IMR-90 (cell line): ENCODE results near the gene CAVIN2. TPM values are rescaled to one million over a fixed set of nuclear protein-coding genes. Genes with fewer than 3 reads are reported as not detected.
A peak's percentile ranks its signal among the peaks of the same experiment; 100 is the strongest.

Experiments used
- ATAC-seq: fragments of 200-7000 bp; cut with Tn5 transposase; 2 replicates; pipeline ENCODE4 v1.9.1; 2020; ENCODE audit warnings: low read depth, mild to moderate bottlenecking, moderate library complexity
- BruUV-seq: library from RNA; stranded (reverse); fragments of 400-500 nt; replicated peaks from 2 replicates; lab custom pipeline; 2021; lab: Mats Ljungman, UMichigan
- CTCF ChIA-PET: fragments of 300-600 bp; formaldehyde crosslinking; extraction: SDS; loops from one replicate; lab custom pipeline; 2021; ENCODE audit warnings: antibody characterized with exemption; lab: Yijun Ruan, JAX
- POLR2A ChIA-PET: fragments of 300-600 bp; sonication (Branson Sonifier 250); formaldehyde crosslinking; loops from one replicate; lab custom pipeline; 2022; ENCODE audit warnings: antibody characterized with exemption; ENCODE audit not compliant: unreplicated experiment; lab: Charles Lee
- DNase-seq: peaks from one replicate; pipeline ENCODE4 v3.0.0; 2013
- H2AFZ ChIP-seq: replicated peaks from 2 replicates; pipeline ENCODE3; 2013; ENCODE audit warnings: low read length, mild to moderate bottlenecking; ENCODE audit not compliant: poor library complexity
- H2AK5ac ChIP-seq: 2 replicates; pipeline ENCODE4 v1.6.1; 2013; ENCODE audit warnings: low read depth, low read length, inconsistent platforms
- H2AK9ac ChIP-seq: replicated peaks from 2 replicates; pipeline ENCODE3; 2013; ENCODE audit warnings: mild to moderate bottlenecking, low read depth, low read length, moderate library complexity; ENCODE audit not compliant: poor library complexity
- H2BK120ac ChIP-seq: 2 replicates; pipeline ENCODE4 v1.6.1; 2013; ENCODE audit warnings: low read depth, low read length, inconsistent platforms
- H2BK15ac ChIP-seq: 3 replicates; pipeline ENCODE4 v1.6.1; 2013; ENCODE audit warnings: low read depth, low read length, inconsistent platforms
- H2BK20ac ChIP-seq: 2 replicates; pipeline ENCODE4 v1.6.1; 2013; ENCODE audit warnings: low read depth, mild to moderate bottlenecking, inconsistent platforms, low read length, moderate library complexity
- H2BK5ac ChIP-seq: 2 replicates; pipeline ENCODE4 v1.6.1; 2013; ENCODE audit warnings: mild to moderate bottlenecking, low read depth, low read length, inconsistent platforms; ENCODE audit not compliant: poor library complexity, severe bottlenecking
- H3K14ac ChIP-seq: replicated peaks from 2 replicates; pipeline ENCODE4 v1.6.1; 2013; ENCODE audit warnings: low read depth, low read length, inconsistent platforms
- H3K18ac ChIP-seq: 2 replicates; pipeline ENCODE4 v1.6.1; 2013; ENCODE audit warnings: low read depth, low read length, control low read depth
- H3K23ac ChIP-seq: 2 replicates; pipeline ENCODE4 v1.6.1; 2013; ENCODE audit warnings: low read depth, low read length, inconsistent platforms
- H3K27ac ChIP-seq: 2 replicates; pipeline ENCODE4 v1.5.1; 2013; ENCODE audit warnings: mild to moderate bottlenecking, control low read depth, low read length; ENCODE audit not compliant: insufficient read depth
- H3K27me3 ChIP-seq: 2 replicates; pipeline ENCODE4 v1.6.1; 2013; ENCODE audit warnings: low read length; ENCODE audit not compliant: control insufficient read depth, insufficient read depth
- H3K36me3 ChIP-seq: 2 replicates; pipeline ENCODE4 v1.6.1; 2013; ENCODE audit warnings: low read length, mixed read lengths; ENCODE audit not compliant: control insufficient read depth, insufficient read depth
- H3K4ac ChIP-seq: 2 replicates; pipeline ENCODE4 v1.6.1; 2013; ENCODE audit warnings: low read depth, low read length, inconsistent platforms
- H3K4me1 ChIP-seq: 2 replicates; pipeline ENCODE4 v1.6.1; 2013; ENCODE audit warnings: low read length, mixed read lengths; ENCODE audit not compliant: control insufficient read depth, insufficient read depth
- H3K4me2 ChIP-seq: 2 replicates; pipeline ENCODE4 v1.6.1; 2013; ENCODE audit warnings: low read depth, mild to moderate bottlenecking, control low read depth, low read length, moderate library complexity
- H3K4me3 ChIP-seq: 2 replicates; pipeline ENCODE4 v1.5.1; 2013; ENCODE audit warnings: low read depth, mild to moderate bottlenecking, control low read depth, low read length, moderate library complexity; ENCODE audit not compliant: insufficient read depth
- H3K56ac ChIP-seq: 2 replicates; pipeline ENCODE4 v1.6.1; 2013; ENCODE audit warnings: low read length, inconsistent platforms; ENCODE audit not compliant: insufficient read depth; ENCODE audit errors: extremely low read depth
- H3K79me1 ChIP-seq, 2 experiments: 2 replicates each; pipeline ENCODE4 v1.6.1; 2013; ENCODE audit warnings: low read length in 2 of 2, inconsistent platforms in 1 of 2, low read depth in 1 of 2
- H3K9ac ChIP-seq: 2 replicates; pipeline ENCODE4 v1.6.1; 2013; ENCODE audit warnings: low read depth, low read length, control low read depth
- H3K9me1 ChIP-seq: 2 replicates; pipeline ENCODE4 v1.6.1; 2013; ENCODE audit warnings: low read length, inconsistent platforms; ENCODE audit not compliant: insufficient read depth
- H3K9me3 ChIP-seq: 2 replicates; pipeline ENCODE4 v1.6.1; 2013; ENCODE audit warnings: low read length; ENCODE audit not compliant: control insufficient read depth, insufficient read depth
- H4K20me1 ChIP-seq: 2 replicates; pipeline ENCODE4 v1.6.1; 2013; ENCODE audit warnings: low read length, inconsistent platforms; ENCODE audit not compliant: insufficient read depth
- H4K5ac ChIP-seq: 2 replicates; pipeline ENCODE4 v1.6.1; 2013; ENCODE audit warnings: mild to moderate bottlenecking, low read depth, low read length, control low read depth
- H4K8ac ChIP-seq, 2 experiments: 2 replicates each; pipeline ENCODE4 v1.6.1; 2013; ENCODE audit warnings: low read depth in 2 of 2, low read length in 2 of 2, control low read depth in 1 of 2, inconsistent platforms in 1 of 2
- H4K91ac ChIP-seq: 2 replicates; pipeline ENCODE4 v1.6.1; 2013; ENCODE audit warnings: low read depth, low read length, inconsistent platforms; ENCODE audit not compliant: insufficient read depth
- CEBPB ChIP-seq: IDR thresholded peaks from 2 replicates; pipeline ENCODE4 v1.6.1; 2012; ENCODE audit warnings: low read depth, low read length, improper control_type of control experiment
- FOS ChIP-seq: fragments of 150-350 bp; IDR thresholded peaks from 2 replicates; pipeline ENCODE4 v1.6.1; 2016; ENCODE audit warnings: low read depth, low read length
- MAFK ChIP-seq: IDR thresholded peaks from 2 replicates; pipeline ENCODE4 v1.6.1; 2012; ENCODE audit warnings: low read depth, low read length, improper control_type of control experiment
- MAZ ChIP-seq: IDR thresholded peaks from 2 replicates; pipeline ENCODE4 v1.6.1; 2012; ENCODE audit warnings: low read depth, mild to moderate bottlenecking, low read length, improper control_type of control experiment, moderate library complexity, borderline replicate concordance
- RFX5 ChIP-seq: IDR thresholded peaks from 2 replicates; pipeline ENCODE4 v1.8.0; 2012; ENCODE audit warnings: low read depth, mild to moderate bottlenecking, low read length, moderate library complexity
- WGBS, 2 experiments: methylation state at CpG; one replicate each; pipeline versions ENCODE4 v1.1.5 to v1.1.7; 2013; ENCODE audit warnings: missing lambda C conversion rate in 2 of 2; ENCODE audit not compliant: insufficient read length in 1 of 2; ENCODE audit errors: extremely low coverage in 2 of 2; 5-methylcytosine and 5-hydroxymethylcytosine counted together
- dilution Hi-C: fragments of 300-500 bp; cut with HindIII; formaldehyde crosslinking; loops from one replicate; pipeline ENCODE4 v1.14.3; 2018; ENCODE audit warnings: low sequenced_read_pairs; ENCODE audit not compliant: unreplicated experiment
- in situ Hi-C: fragments of 300-500 bp; cut with MboI; formaldehyde crosslinking; loops from 3 replicates; pipeline ENCODE4 v1.14.3; 2019; ENCODE audit warnings: low sequenced_read_pairs, inconsistent platforms, mixed read lengths
- intact Hi-C: fragments of 100-400 bp; cut with micrococcal nuclease; formaldehyde crosslinking; loops from 2 replicates; pipeline ENCODE4 v1.10.0; 2022
- polyA plus RNA-seq, 3 experiments: library from polyadenylated mRNA; depleted of rRNA; stranded (reverse); fragments of >200 nt; gene quantifications; 2 replicates each; pipeline ENCODE4 v1.2.3, GENCODE V29; 2012; ENCODE audit warnings: low replicate concordance in 1 of 3
- total RNA-seq: library from RNA; depleted of rRNA; stranded (reverse); fragments of >200 nt; gene quantifications from 2 replicates; pipeline ENCODE4 v1.2.3, GENCODE V29; 2012

CAVIN2 gene
- total and polyA plus RNA-seq, 2 of the 4 experiments (the other 2 are of a cell fraction), result 7.7 to 11.5 TPM

- no peak overlapping the region for H3K14ac ChIP-seq
- no peaks in the 10 kb centered on the region for H4K20me1 ChIP-seq
- no peak overlapping the region for H3K4me2 ChIP-seq
- H3K79me1 ChIP-seq, result no peaks in the 10 kb centered on the region
- no peak overlapping the region for H2AK5ac ChIP-seq
- no CpG with 5 or more reads among the region's 2 CpGs for WGBS, 2 experiments
- TF ChIP-seq MAZ (no peak), MAFK (peak; percentile 16; the same call in 1 of the 2 replicates), CEBPB (0 out of 2 replicates have a peak, but pooled peaks have one; percentile 33), FOS (peak; percentile 24; the same call in 1 of the 2 replicates), RFX5 (no peak)
- peak overlapping the region; percentile 46 for H2BK20ac ChIP-seq
- H3K27ac ChIP-seq, result no peak overlapping the region
- peak overlapping the region; percentile 66; the same call in 1 of the 2 replicates for H3K56ac ChIP-seq
- H2BK15ac ChIP-seq, result no peak overlapping the region
- intact Hi-C loops, result no loop called here
- dilution Hi-C loops, result no loop called here
- H3K18ac ChIP-seq, result peak overlapping the region; percentile 60; the same call in 1 of the 2 replicates
- DNase-seq (peak; percentile 90), ATAC-seq (peak; percentile 86)
- CTCF ChIA-PET, result no interaction called here
- no peak overlapping the region for H2AK9ac ChIP-seq
- H3K9ac ChIP-seq, result no peak overlapping the region
- no peak overlapping the region for H4K91ac ChIP-seq
- H2AFZ ChIP-seq, result no peak overlapping the region
- no peaks in the 10 kb centered on the region for H3K9me3 ChIP-seq
- no peaks in the 10 kb centered on the region for H3K4me1 ChIP-seq
- in situ Hi-C loops, result no loop called here
- H3K23ac ChIP-seq, result no peak overlapping the region
- H4K8ac ChIP-seq, result peak overlapping the region in 1 of 2 experiments; percentile 76; a peak in 2 of 4 replicates
- H3K36me3 ChIP-seq, result no peaks in the 10 kb centered on the region
- H3K4me3 ChIP-seq, result no peak overlapping the region
- peak overlapping the region; percentile 82 for H2BK120ac ChIP-seq
- BruUV-seq, result no TSS peak
- H2BK5ac ChIP-seq, result peak overlapping the region; percentile 77
- POLR2A ChIA-PET, result no interaction called here
- H3K4ac ChIP-seq, result peak overlapping the region; percentile 26; the same call in 1 of the 2 replicates
- peak overlapping the region; percentile 26; the same call in 1 of the 2 replicates for H4K5ac ChIP-seq
- no peaks in the 10 kb centered on the region for H3K9me1 ChIP-seq
- H3K27me3 ChIP-seq, result no peaks in the 10 kb centered on the region
Measured at GRCh38 chr2:191878548-191879279, 31.8 kb upstream of the CAVIN2 start.
